Adrenal gland (tissue), 5 donors: Measurements from ENCODE around the gene LRRC15.

ENCODE experiments used
- POLR2A ChIP-seq, 2 donors: fragments of 450-650 bp; IDR thresholded peaks; one replicate each; pipeline ENCODE4 v1.6.1; 2017; ENCODE audit warnings: antibody characterized with exemption in 2 of 2, mild to moderate bottlenecking in 2 of 2, moderate library complexity in 1 of 2
- TF ChIP-seq, protein P1 (sequence below), 6 experiments: fragments of 450-650 bp in 4 of 6; fragments of 200-600 bp in 2 of 6; sonication (generic) in 1 of 6; IDR thresholded peaks; 1 replicate in 5 of 6; 2 replicates in 1 of 6; pipeline versions ENCODE4 v1.5.1 to v1.8.0; 2016 to 2021; ENCODE audit warnings: antibody characterized with exemption in 6 of 6, mild to moderate bottlenecking in 2 of 6, moderate library complexity in 1 of 6
- donor health status: DM: no; HTN: no; CAD: no.

DNA sequence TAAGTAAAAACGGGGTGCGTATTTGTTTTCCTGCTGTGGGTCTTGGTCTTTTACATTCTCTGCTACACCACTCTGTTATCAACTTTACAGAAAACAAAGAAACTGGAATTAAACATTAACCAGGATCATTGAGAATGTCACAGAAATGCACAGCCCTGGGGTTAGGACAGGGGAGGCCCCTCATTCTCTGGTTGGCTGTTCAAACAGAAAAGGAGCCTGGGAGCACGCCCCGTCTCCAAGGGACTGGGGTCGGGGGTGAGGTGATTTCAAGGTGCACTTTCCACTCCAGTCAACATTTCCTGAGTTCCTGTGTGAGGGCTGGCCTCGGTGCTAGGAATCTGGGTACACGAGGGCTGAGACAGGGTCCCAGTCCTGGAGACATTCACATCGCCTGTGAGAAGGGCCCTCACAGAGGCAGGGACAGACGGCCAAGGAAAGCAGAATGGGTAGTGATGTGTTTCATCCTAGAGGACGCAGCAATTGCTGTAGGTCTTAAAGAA, 48.7 kb downstream of the LRRC15 start:
- TF ChIP-seq, protein P1, sequence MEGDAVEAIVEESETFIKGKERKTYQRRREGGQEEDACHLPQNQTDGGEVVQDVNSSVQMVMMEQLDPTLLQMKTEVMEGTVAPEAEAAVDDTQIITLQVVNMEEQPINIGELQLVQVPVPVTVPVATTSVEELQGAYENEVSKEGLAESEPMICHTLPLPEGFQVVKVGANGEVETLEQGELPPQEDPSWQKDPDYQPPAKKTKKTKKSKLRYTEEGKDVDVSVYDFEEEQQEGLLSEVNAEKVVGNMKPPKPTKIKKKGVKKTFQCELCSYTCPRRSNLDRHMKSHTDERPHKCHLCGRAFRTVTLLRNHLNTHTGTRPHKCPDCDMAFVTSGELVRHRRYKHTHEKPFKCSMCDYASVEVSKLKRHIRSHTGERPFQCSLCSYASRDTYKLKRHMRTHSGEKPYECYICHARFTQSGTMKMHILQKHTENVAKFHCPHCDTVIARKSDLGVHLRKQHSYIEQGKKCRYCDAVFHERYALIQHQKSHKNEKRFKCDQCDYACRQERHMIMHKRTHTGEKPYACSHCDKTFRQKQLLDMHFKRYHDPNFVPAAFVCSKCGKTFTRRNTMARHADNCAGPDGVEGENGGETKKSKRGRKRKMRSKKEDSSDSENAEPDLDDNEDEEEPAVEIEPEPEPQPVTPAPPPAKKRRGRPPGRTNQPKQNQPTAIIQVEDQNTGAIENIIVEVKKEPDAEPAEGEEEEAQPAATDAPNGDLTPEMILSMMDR (IDR thresholded peaks at IDR 0.05) = no peak
- TF ChIP-seq POLR2A (IDR thresholded peaks at IDR 0.05) = no peak
